ENCODE data around the gene SPRYD4. TPM values are rescaled to one million over a fixed set of nuclear protein-coding genes. Genes with fewer than 3 reads are reported as not detected.
A peak's percentile ranks its signal among the peaks of the same experiment; 100 is the strongest.
"Not testable (repeated sequence)": the region's sequence is repeated elsewhere in the genome, so short reads cannot be mapped to it uniquely, and the experiment has no call there.

Gene SPRYD4
- total and polyA plus RNA-seq, 8 donors: 2.5 to 5.9 (median 5.6) TPM

GRCh38 chr12:56494481-56494880 is 26.1 kb downstream of the SPRYD4 start:
- ATAC-seq; H3K27ac ChIP-seq; intact Hi-C loops (cut with DNase I); H3K9me3 ChIP-seq; H3K36me3 ChIP-seq; H3K4me1 ChIP-seq; H3K4me3 ChIP-seq: not testable (repeated sequence)
- H3K27me3 ChIP-seq: peaks cover 0 to 21% of the 10 kb centered on the region in 2 donors
- DNase-seq: peak in 1 of 4 donors; percentile 72

GRCh38 chr12:56496704-56497103 is 28.3 kb downstream of the SPRYD4 start:
- H3K27ac ChIP-seq; ATAC-seq; H3K4me3 ChIP-seq; H3K4me1 ChIP-seq; intact Hi-C loops (cut with DNase I); H3K36me3 ChIP-seq; H3K27me3 ChIP-seq; H3K9me3 ChIP-seq: not testable (repeated sequence)
- DNase-seq: peak in 3 of 4 donors; percentile 33 to 89 (median 64)
- TF ChIP-seq CTCF (IDR thresholded peaks at IDR 0.05): peak; percentile 31 to 45

GRCh38 chr12:56498126-56498902 is 29.9 kb downstream of the SPRYD4 start:
- H3K36me3 ChIP-seq; intact Hi-C loops (cut with DNase I); ATAC-seq; DNase-seq; H3K4me3 ChIP-seq; H3K4me1 ChIP-seq; H3K27me3 ChIP-seq; H3K9me3 ChIP-seq; H3K27ac ChIP-seq: not testable (repeated sequence)

GRCh38 chr12:56499452-56499851 is 31.1 kb downstream of the SPRYD4 start:
- intact Hi-C loops (cut with DNase I); H3K9me3 ChIP-seq; H3K4me3 ChIP-seq; ATAC-seq; H3K4me1 ChIP-seq; H3K27ac ChIP-seq; DNase-seq; H3K27me3 ChIP-seq; H3K36me3 ChIP-seq: not testable (repeated sequence)

- H3K9me3 ChIP-seq; intact Hi-C loops (cut with DNase I); H3K27me3 ChIP-seq; H3K27ac ChIP-seq; H3K4me3 ChIP-seq; DNase-seq; ATAC-seq; H3K36me3 ChIP-seq; H3K4me1 ChIP-seq: not testable (repeated sequence)
Observed at GRCh38 chr12:56499879-56500278, 31.5 kb downstream of the SPRYD4 start.

GRCh38 chr12:56510786-56511185 is 42.4 kb downstream of the SPRYD4 start:
- DNase-seq (no peak), ATAC-seq (no peak)
- no peak overlapping the region for H3K4me3 ChIP-seq
- no peak overlapping the region for H3K27ac ChIP-seq
- H3K9me3 ChIP-seq: no peaks in the 10 kb centered on the region
- peaks cover 0 to 8% of the 10 kb centered on the region in 2 donors for H3K4me1 ChIP-seq
- H3K36me3 ChIP-seq: no peaks in the 10 kb centered on the region
- H3K27me3 ChIP-seq: no peaks in the 10 kb centered on the region
- intact Hi-C loops (cut with DNase I): loop anchor here in 1 of 2 donors (5.0 kb wide), 1 partner anchor 67 kb away; no protein-coding TSS in a partner anchor
- TF ChIP-seq CTCF (IDR thresholded peaks at IDR 0.05): no peak

GRCh38 chr12:56514014-56514318 is 45.6 kb downstream of the SPRYD4 start:
- not testable (repeated sequence) for H3K9me3 ChIP-seq, DNase-seq, H3K36me3 ChIP-seq, H3K27me3 ChIP-seq, H3K27ac ChIP-seq, H3K4me3 ChIP-seq
- peaks cover 5 to 22% of the 10 kb centered on the region in 2 donors for H3K4me1 ChIP-seq
- ATAC-seq: peak; percentile 21
- intact Hi-C loops (cut with DNase I): loop anchor here in 1 of 2 donors (5.0 kb wide), 1 partner anchor 63 kb away; no protein-coding TSS in a partner anchor

GRCh38 chr12:56517854-56518253 is 49.5 kb downstream of the SPRYD4 start:
- Histone ChIP-seq H3K27ac (peak overlapping the region in 1 of 2 donors; percentile 82), H3K4me3 (no peak overlapping the region), H3K4me1 (peaks cover 10 to 48% of the 10 kb centered on the region in 2 donors), H3K36me3 (no peaks in the 10 kb centered on the region), H3K27me3 (no peaks in the 10 kb centered on the region), H3K9me3 (no peaks in the 10 kb centered on the region)
- ATAC-seq (no peak), DNase-seq (no peak)
- TF ChIP-seq CTCF (IDR thresholded peaks at IDR 0.05): no peak
- intact Hi-C loops (cut with DNase I): no loop called here
